GM21786 (cell line): Measurements from ENCODE around the gene LAMA5.
"Not testable (repeated sequence)": the region's sequence is repeated elsewhere in the genome, so short reads cannot be mapped to it uniquely, and the experiment has no call there.

ENCODE experiments used
- ATAC-seq: cut with Tn5 transposase; IDR thresholded peaks from one replicate; pipeline ENCODE4 v1.9.1; 2021; ENCODE audit not compliant: unreplicated experiment

The LAMA5 gene

GRCh38 chr20:62389601-62390087 lies 22.5 kb upstream of the LAMA5 start:
- no peak for ATAC-seq

- no peak for ATAC-seq
Observed at GRCh38 chr20:62388839-62389600, 21.9 kb upstream of the LAMA5 start.

- no peak for ATAC-seq
Observed at GRCh38 chr20:62387933-62388635, 21.0 kb upstream of the LAMA5 start.

- ATAC-seq: no peak
Observed at GRCh38 chr20:62387219-62387913, 20.3 kb upstream of the LAMA5 start.

- peak; percentile 80 for ATAC-seq
Observed at GRCh38 chr20:62386383-62387218, 19.5 kb upstream of the LAMA5 start, which contains the start of gene RPS21. Gene RPS21 (plus strand): TSS chr20:62387103. CDS start chr20:62387339, 236 bp downstream.

GRCh38 chr20:62382306-62383198 lies 15.4 kb upstream of the LAMA5 start:
- ATAC-seq: peak; percentile 65

- ATAC-seq: no peak
Observed at GRCh38 chr20:62381842-62382241, 14.7 kb upstream of the LAMA5 start.

- ATAC-seq: no peak
Observed at GRCh38 chr20:62381202-62381797, 14.2 kb upstream of the LAMA5 start.

GRCh38 chr20:62378215-62378614 lies 11.1 kb upstream of the LAMA5 start:
- no peak for ATAC-seq

- ATAC-seq: no peak
Observed at GRCh38 chr20:62377615-62378178, 10.6 kb upstream of the LAMA5 start.

- no peak for ATAC-seq
Observed at GRCh38 chr20:62377064-62377461, 10.0 kb upstream of the LAMA5 start.

GRCh38 chr20:62376112-62377063 lies 9.3 kb upstream of the LAMA5 start:
- ATAC-seq: no peak

GRCh38 chr20:62374331-62375152 lies 7.4 kb upstream of the LAMA5 start:
- ATAC-seq: no peak

- not testable (repeated sequence) for ATAC-seq
Observed at GRCh38 chr20:62373631-62374179, 6.6 kb upstream of the LAMA5 start.

- ATAC-seq: no peak
Observed at GRCh38 chr20:62372042-62372993, 5.2 kb upstream of the LAMA5 start.
